ENCODE data around the gene ANKRD34A.

Gene ANKRD34A

GRCh38 chr1:145996433-145997015 lies 32.1 kb upstream of the ANKRD34A start, which contains the start of gene TXNIP (continued):
- TF ChIP-seq YY1 (tag by site-specific recombination; IDR thresholded peaks at IDR 0.05), result peak; percentile 43; the same call in 1 of the 2 replicates
- no peak for TF ChIP-seq ZNF311 (tag by site-specific recombination; IDR thresholded peaks at IDR 0.05; ENCODE audit: borderline replicate concordance)
- TF ChIP-seq PATZ1 (tag by site-specific recombination; IDR thresholded peaks at IDR 0.05), result peak; percentile 95
- no peak for TF ChIP-seq ZNF23 (tag by site-specific recombination; IDR thresholded peaks at IDR 0.05; ENCODE audit: borderline replicate concordance)
- TF ChIP-seq SCRT1 (tag by site-specific recombination; IDR thresholded peaks at IDR 0.05; ENCODE audit: borderline replicate concordance), result peak; percentile 95
- no peak for TF ChIP-seq EGR2 (tag by site-specific recombination; IDR thresholded peaks at IDR 0.05; ENCODE audit: low read depth)
- TF ChIP-seq ZNF266 (tag by site-specific recombination; IDR thresholded peaks at IDR 0.05; ENCODE audit: low read depth), result no peak
- TF ChIP-seq ZNF830 (tag by site-specific recombination; IDR thresholded peaks at IDR 0.05; ENCODE audit: low read depth), result no peak
- no peak for TF ChIP-seq ZNF624 (tag by site-specific recombination; IDR thresholded peaks at IDR 0.05)
- TF ChIP-seq ZNF239 (tag by site-specific recombination; IDR thresholded peaks at IDR 0.05), result no peak
- TF ChIP-seq ZFP69B (tag by site-specific recombination; IDR thresholded peaks at IDR 0.05), result 0 out of 2 replicates have a peak, but pooled peaks have one; percentile 24
- TF ChIP-seq ZNF501 (tag by site-specific recombination; IDR thresholded peaks at IDR 0.05), result peak; percentile 89; the same call in 1 of the 2 replicates
- no peak for TF ChIP-seq CTCF (tag by site-specific recombination; IDR thresholded peaks at IDR 0.05)
- TF ChIP-seq ZBTB20 (tag by site-specific recombination; IDR thresholded peaks at IDR 0.05), result 0 out of 2 replicates have a peak, but pooled peaks have one; percentile 42
- TF ChIP-seq ZXDB (tag by site-specific recombination; IDR thresholded peaks at IDR 0.05), result peak; percentile 95
- TF ChIP-seq IKZF3 (tag by site-specific recombination; IDR thresholded peaks at IDR 0.05), result peak; percentile 99
- no peak for TF ChIP-seq MZF1 (tag by site-specific recombination; IDR thresholded peaks at IDR 0.05; ENCODE audit: borderline replicate concordance)
- TF ChIP-seq ZNF629 (tag by site-specific recombination; IDR thresholded peaks at IDR 0.05), result peak; percentile 83
- TF ChIP-seq ZNF449 (tag by site-specific recombination; IDR thresholded peaks at IDR 0.05), result no peak
- no peak for TF ChIP-seq ZNF138 (tag by site-specific recombination; IDR thresholded peaks at IDR 0.05; ENCODE audit: borderline replicate concordance)
- no peak for TF ChIP-seq ZNF362 (tag by site-specific recombination; IDR thresholded peaks at IDR 0.05)
- TF ChIP-seq ZNF555 (tag by site-specific recombination; conservative IDR thresholded peaks at IDR 0.05), result no peak
- 0 out of 2 replicates have a peak, but pooled peaks have one; percentile 9 for TF ChIP-seq ZBTB21 (tag by site-specific recombination; IDR thresholded peaks at IDR 0.05)
- no peak for TF ChIP-seq BCL6B (tag by site-specific recombination; IDR thresholded peaks at IDR 0.05)
- TF ChIP-seq ZNF394 (tag by site-specific recombination; IDR thresholded peaks at IDR 0.05; ENCODE audit: borderline replicate concordance), result 0 out of 2 replicates have a peak, but pooled peaks have one; percentile 11
- peak; percentile 71 for TF ChIP-seq ZNF843 (tag by site-specific recombination; IDR thresholded peaks at IDR 0.05)
- TF ChIP-seq ZNF280D (tag by site-specific recombination; IDR thresholded peaks at IDR 0.05), result no peak
- no peak for TF ChIP-seq ZNF24 (tag by site-specific recombination; IDR thresholded peaks at IDR 0.05)
- peak; percentile 70 for TF ChIP-seq ZIC2 (tag by site-specific recombination; IDR thresholded peaks at IDR 0.05)
- TF ChIP-seq ZNF670 (tag by site-specific recombination; IDR thresholded peaks at IDR 0.05; ENCODE audit: low read depth), result no peak
